Caco-2 (cell line): Measurements from ENCODE around the gene PAK6. TPM values are rescaled to one million over a fixed set of nuclear protein-coding genes. Genes with fewer than 3 reads are reported as not detected.

ENCODE experiments used
- BruUV-seq: library from RNA; stranded (reverse); fragments of 400-500 nt; replicated peaks from 2 replicates; lab custom pipeline; 2021; lab: Mats Ljungman, UMichigan
- CTCF ChIA-PET: fragments of 300-600 bp; sonication (Branson Sonifier 250); formaldehyde crosslinking; loops from one replicate; lab custom pipeline; 2022; ENCODE audit warnings: antibody characterized with exemption; lab: Charles Lee
- POLR2A ChIA-PET: fragments of 300-600 bp; sonication (Branson Sonifier 250); formaldehyde crosslinking; loops from one replicate; lab custom pipeline; 2022; ENCODE audit warnings: antibody characterized with exemption; lab: Charles Lee
- DNase-seq, 2 experiments: peaks; one replicate each; pipeline versions ENCODE4 v3.0.0 to v3.0.0-alpha.2; 2020 to 2022
- H3K27me3 ChIP-seq: replicated peaks from 2 replicates; pipeline ENCODE4 v1.6.0; 2011; ENCODE audit warnings: low read length; ENCODE audit not compliant: control insufficient read depth, insufficient read depth
- H3K36me3 ChIP-seq: 2 replicates; pipeline ENCODE4 v1.5.1; 2011; ENCODE audit warnings: low read length; ENCODE audit not compliant: control insufficient read depth, insufficient read depth
- H3K4me1 ChIP-seq: fragments of 250-450 bp; sonication (Bioruptor Pico); 2 replicates; pipeline ENCODE4 v1.5.1; 2020; ENCODE audit warnings: mild to moderate bottlenecking
- H3K4me3 ChIP-seq: 2 replicates; pipeline ENCODE4 v1.5.1; 2011; ENCODE audit warnings: low read depth, mild to moderate bottlenecking, control low read depth, low read length
- H3K9me3 ChIP-seq: fragments of 250-450 bp; sonication (Bioruptor Pico); 2 replicates; pipeline ENCODE4 v1.5.1; 2020; ENCODE audit warnings: mild to moderate bottlenecking, moderate library complexity
- H3K27ac Mint-ChIP-seq: one replicate; pipeline ENCODE4 v1.8.0; 2022; ENCODE audit warnings: mixed read lengths; ENCODE audit not compliant: unreplicated experiment
- H3K27me3 Mint-ChIP-seq: one replicate; pipeline ENCODE4 v1.8.0; 2022; ENCODE audit warnings: mixed read lengths; ENCODE audit not compliant: insufficient read depth, unreplicated experiment
- H3K36me3 Mint-ChIP-seq: one replicate; pipeline ENCODE4 v1.8.0; 2022; ENCODE audit warnings: mild to moderate bottlenecking, mixed read lengths; ENCODE audit not compliant: insufficient read depth, unreplicated experiment
- H3K4me1 Mint-ChIP-seq: one replicate; pipeline ENCODE4 v1.8.0; 2022; ENCODE audit warnings: low read depth, mixed read lengths; ENCODE audit not compliant: unreplicated experiment
- H3K4me3 Mint-ChIP-seq: one replicate; pipeline ENCODE4 v1.8.0; 2022; ENCODE audit warnings: mild to moderate bottlenecking, moderate library complexity, mixed read lengths; ENCODE audit not compliant: unreplicated experiment
- H3K9me3 Mint-ChIP-seq: one replicate; pipeline ENCODE4 v1.8.0; 2022; ENCODE audit warnings: mixed read lengths; ENCODE audit not compliant: unreplicated experiment
- CTCF ChIP-seq, 2 experiments: fragments of 200-600 bp in 1 of 2; IDR thresholded peaks; 1 replicate in 1 of 2; 2 replicates in 1 of 2; pipeline versions ENCODE4 v1.5.1 to v1.8.0; 2011 to 2022; ENCODE audit warnings: antibody characterized with exemption in 1 of 2, control low read depth in 1 of 2, inconsistent platforms in 1 of 2, low read depth in 1 of 2, low read length in 1 of 2, mild to moderate bottlenecking in 1 of 2, moderate library complexity in 1 of 2; ENCODE audit not compliant: insufficient read depth in 1 of 2, severe bottlenecking in 1 of 2, unreplicated experiment in 1 of 2
- intact Hi-C: fragments of 100-400 bp; cut with micrococcal nuclease; formaldehyde crosslinking; loops from one replicate; pipeline ENCODE4 v1.10.0; 2022; ENCODE audit not compliant: unreplicated experiment
- total RNA-seq: library from RNA; stranded (reverse); gene quantifications from 2 replicates; pipeline ENCODE4 v1.2.3, GENCODE V29; 2022

Gene PAK6
- total RNA-seq, 1 experiment from 2014 or later: 20.7 TPM

GRCh38 chr15:40226736-40227135, 12.1 kb upstream of the PAK6 start:
- CTCF ChIA-PET: no interaction called here
- Histone ChIP-seq H3K27me3 (no peaks in the 10 kb centered on the region), H3K4me3 (no peak overlapping the region), H3K9me3 (no peaks in the 10 kb centered on the region), H3K36me3 (peaks cover 2% of the 10 kb centered on the region; the same call in 1 of the 2 replicates), H3K4me1 (peaks cover 6% of the 10 kb centered on the region; the same call in 1 of the 2 replicates)
- no peaks in the 10 kb centered on the region for H3K27me3 Mint-ChIP-seq
- intact Hi-C loops: no loop called here
- H3K27ac Mint-ChIP-seq: no peak overlapping the region
- no TSS peak for BruUV-seq
- no peak for TF ChIP-seq CTCF (IDR thresholded peaks at IDR 0.05; ENCODE audit: insufficient read depth in 1 of 2, low read depth in 1 of 2, low read length in 1 of 2, severe bottlenecking in 1 of 2, unreplicated experiment in 1 of 2)
- H3K4me3 Mint-ChIP-seq: no peak overlapping the region
- H3K36me3 Mint-ChIP-seq: peaks cover 26% of the 10 kb centered on the region
- no peaks in the 10 kb centered on the region for H3K4me1 Mint-ChIP-seq
- POLR2A ChIA-PET: no interaction called here
- DNase-seq: no peak
- H3K9me3 Mint-ChIP-seq: no peaks in the 10 kb centered on the region

GRCh38 chr15:40229316-40229715, 9.5 kb upstream of the PAK6 start:
- no peak for TF ChIP-seq CTCF (IDR thresholded peaks at IDR 0.05; ENCODE audit: insufficient read depth in 1 of 2, low read depth in 1 of 2, low read length in 1 of 2, severe bottlenecking in 1 of 2, unreplicated experiment in 1 of 2)
- POLR2A ChIA-PET: no interaction called here
- H3K4me3 Mint-ChIP-seq: no peak overlapping the region
- Histone ChIP-seq H3K36me3 (peaks cover 2% of the 10 kb centered on the region; the same call in 1 of the 2 replicates), H3K4me1 (peaks cover 6% of the 10 kb centered on the region; the same call in 1 of the 2 replicates), H3K27me3 (no peaks in the 10 kb centered on the region), H3K4me3 (no peak overlapping the region), H3K9me3 (no peaks in the 10 kb centered on the region)
- no peaks in the 10 kb centered on the region for H3K9me3 Mint-ChIP-seq
- H3K27me3 Mint-ChIP-seq: no peaks in the 10 kb centered on the region
- H3K27ac Mint-ChIP-seq: no peak overlapping the region
- DNase-seq: no peak
- no peaks in the 10 kb centered on the region for H3K4me1 Mint-ChIP-seq
- CTCF ChIA-PET: interaction anchor here (2.1 kb wide), 1 partner anchor 12 kb away, joined by 8 read pairs; no protein-coding TSS in a partner anchor
- H3K36me3 Mint-ChIP-seq: peaks cover 20% of the 10 kb centered on the region
- BruUV-seq: no TSS peak
- intact Hi-C loops: no loop called here

GRCh38 chr15:40229956-40230355, 8.9 kb upstream of the PAK6 start:
- BruUV-seq: no TSS peak
- no peaks in the 10 kb centered on the region for H3K9me3 Mint-ChIP-seq
- no peaks in the 10 kb centered on the region for H3K27me3 Mint-ChIP-seq
- peaks cover 6% of the 10 kb centered on the region; the same call in 1 of the 2 replicates for H3K4me1 ChIP-seq
- H3K27me3 ChIP-seq: no peaks in the 10 kb centered on the region
- H3K27ac Mint-ChIP-seq: no peak overlapping the region
- POLR2A ChIA-PET: interaction anchor here (0.6 kb wide), 1 partner anchor 128 kb away, joined by 4 read pairs; the partner anchor contains the start of gene DISP2
- H3K9me3 ChIP-seq: no peaks in the 10 kb centered on the region
- DNase-seq: no peak
- intact Hi-C loops: no loop called here
- CTCF ChIA-PET: no interaction called here
- peaks cover 15% of the 10 kb centered on the region for H3K36me3 Mint-ChIP-seq
- no peak for TF ChIP-seq CTCF (IDR thresholded peaks at IDR 0.05; ENCODE audit: insufficient read depth in 1 of 2, low read depth in 1 of 2, low read length in 1 of 2, severe bottlenecking in 1 of 2, unreplicated experiment in 1 of 2)
- H3K4me1 Mint-ChIP-seq: no peaks in the 10 kb centered on the region
- no peak overlapping the region for H3K4me3 Mint-ChIP-seq
- H3K4me3 ChIP-seq: no peak overlapping the region
- H3K36me3 ChIP-seq: peaks cover 2% of the 10 kb centered on the region; the same call in 1 of the 2 replicates
